ENCODE measurements around the gene CA4.

DNA sequence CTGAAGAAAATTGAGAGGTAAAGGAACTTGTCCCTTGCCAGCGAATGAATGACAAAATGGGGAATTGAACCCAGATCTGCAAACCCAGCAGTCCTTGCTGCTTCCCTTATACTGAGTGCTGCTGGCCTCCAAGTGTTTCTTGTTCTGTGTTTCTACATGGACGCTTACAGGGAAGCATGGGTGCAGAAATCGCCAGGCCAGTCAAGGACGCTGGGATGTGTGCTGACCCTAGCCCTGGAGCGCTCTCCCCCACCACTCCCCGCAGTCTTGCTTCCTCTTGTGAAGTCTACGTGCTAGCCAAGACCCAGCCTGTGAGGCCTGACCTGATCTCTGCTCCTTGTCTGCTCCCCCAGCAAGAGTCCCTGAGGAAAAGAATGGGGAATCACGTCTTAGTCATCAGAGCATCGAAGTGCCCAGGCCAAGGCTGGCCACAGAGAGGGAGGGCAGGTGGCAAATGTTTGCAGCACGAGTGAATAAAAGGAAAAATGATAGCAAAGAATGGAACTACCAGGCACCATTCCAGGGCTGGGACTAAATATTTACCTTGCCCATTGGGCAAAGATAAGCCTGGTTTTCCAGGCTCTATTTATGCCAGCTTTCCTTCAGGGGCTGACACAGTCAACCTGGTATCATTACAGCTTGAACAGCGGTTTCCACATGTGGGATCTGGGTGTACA is 17.4 kb downstream of the CA4 start:
- TF ChIP-seq SREBF2 (IDR thresholded peaks at IDR 0.05) (no peak), ESRRA (IDR thresholded peaks at IDR 0.05; ENCODE audit: borderline replicate concordance, low read length) (no peak), CHD2 (IDR thresholded peaks at IDR 0.05; ENCODE audit: low read length, partially characterized antibody) (no peak), RCOR1 (IDR thresholded peaks at IDR 0.05; ENCODE audit: low read depth, low read length) (no peak), POLR2A (IDR thresholded peaks at IDR 0.05; ENCODE audit: low read length) (no peak), RARB (CRISPR knock-in tag; IDR thresholded peaks at IDR 0.05) (no peak), MAZ (IDR thresholded peaks at IDR 0.05; ENCODE audit: borderline replicate concordance, low read depth, low read length) (no peak), ZNF302 (CRISPR knock-in tag; IDR thresholded peaks at IDR 0.05) (no peak), HDAC2 (IDR thresholded peaks at IDR 0.05) (no peak), SMC3 (IDR thresholded peaks at IDR 0.05) (no peak)
- TF ChIP-seq, protein P1, sequence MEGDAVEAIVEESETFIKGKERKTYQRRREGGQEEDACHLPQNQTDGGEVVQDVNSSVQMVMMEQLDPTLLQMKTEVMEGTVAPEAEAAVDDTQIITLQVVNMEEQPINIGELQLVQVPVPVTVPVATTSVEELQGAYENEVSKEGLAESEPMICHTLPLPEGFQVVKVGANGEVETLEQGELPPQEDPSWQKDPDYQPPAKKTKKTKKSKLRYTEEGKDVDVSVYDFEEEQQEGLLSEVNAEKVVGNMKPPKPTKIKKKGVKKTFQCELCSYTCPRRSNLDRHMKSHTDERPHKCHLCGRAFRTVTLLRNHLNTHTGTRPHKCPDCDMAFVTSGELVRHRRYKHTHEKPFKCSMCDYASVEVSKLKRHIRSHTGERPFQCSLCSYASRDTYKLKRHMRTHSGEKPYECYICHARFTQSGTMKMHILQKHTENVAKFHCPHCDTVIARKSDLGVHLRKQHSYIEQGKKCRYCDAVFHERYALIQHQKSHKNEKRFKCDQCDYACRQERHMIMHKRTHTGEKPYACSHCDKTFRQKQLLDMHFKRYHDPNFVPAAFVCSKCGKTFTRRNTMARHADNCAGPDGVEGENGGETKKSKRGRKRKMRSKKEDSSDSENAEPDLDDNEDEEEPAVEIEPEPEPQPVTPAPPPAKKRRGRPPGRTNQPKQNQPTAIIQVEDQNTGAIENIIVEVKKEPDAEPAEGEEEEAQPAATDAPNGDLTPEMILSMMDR (IDR thresholded peaks at IDR 0.05), result no peak
- TF ChIP-seq, protein P2, sequence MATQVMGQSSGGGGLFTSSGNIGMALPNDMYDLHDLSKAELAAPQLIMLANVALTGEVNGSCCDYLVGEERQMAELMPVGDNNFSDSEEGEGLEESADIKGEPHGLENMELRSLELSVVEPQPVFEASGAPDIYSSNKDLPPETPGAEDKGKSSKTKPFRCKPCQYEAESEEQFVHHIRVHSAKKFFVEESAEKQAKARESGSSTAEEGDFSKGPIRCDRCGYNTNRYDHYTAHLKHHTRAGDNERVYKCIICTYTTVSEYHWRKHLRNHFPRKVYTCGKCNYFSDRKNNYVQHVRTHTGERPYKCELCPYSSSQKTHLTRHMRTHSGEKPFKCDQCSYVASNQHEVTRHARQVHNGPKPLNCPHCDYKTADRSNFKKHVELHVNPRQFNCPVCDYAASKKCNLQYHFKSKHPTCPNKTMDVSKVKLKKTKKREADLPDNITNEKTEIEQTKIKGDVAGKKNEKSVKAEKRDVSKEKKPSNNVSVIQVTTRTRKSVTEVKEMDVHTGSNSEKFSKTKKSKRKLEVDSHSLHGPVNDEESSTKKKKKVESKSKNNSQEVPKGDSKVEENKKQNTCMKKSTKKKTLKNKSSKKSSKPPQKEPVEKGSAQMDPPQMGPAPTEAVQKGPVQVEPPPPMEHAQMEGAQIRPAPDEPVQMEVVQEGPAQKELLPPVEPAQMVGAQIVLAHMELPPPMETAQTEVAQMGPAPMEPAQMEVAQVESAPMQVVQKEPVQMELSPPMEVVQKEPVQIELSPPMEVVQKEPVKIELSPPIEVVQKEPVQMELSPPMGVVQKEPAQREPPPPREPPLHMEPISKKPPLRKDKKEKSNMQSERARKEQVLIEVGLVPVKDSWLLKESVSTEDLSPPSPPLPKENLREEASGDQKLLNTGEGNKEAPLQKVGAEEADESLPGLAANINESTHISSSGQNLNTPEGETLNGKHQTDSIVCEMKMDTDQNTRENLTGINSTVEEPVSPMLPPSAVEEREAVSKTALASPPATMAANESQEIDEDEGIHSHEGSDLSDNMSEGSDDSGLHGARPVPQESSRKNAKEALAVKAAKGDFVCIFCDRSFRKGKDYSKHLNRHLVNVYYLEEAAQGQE (IDR thresholded peaks at IDR 0.05), result no peak
